OCI-LY3 (cell line): ENCODE results near the gene KCNK7.

Experiments
- H2AFZ ChIP-seq: fragments of 200-600, 300-600 bp; shearing (Covaris generic); 2 replicates; pipeline ENCODE4 v1.6.0; 2014; ENCODE audit warnings: antibody characterized with exemption, low read depth, low read length
- H3K27ac ChIP-seq: fragments of 200-600, 300-600 bp; sonication (generic); 2 replicates; pipeline ENCODE4 v1.5.1; 2014; ENCODE audit warnings: mild to moderate bottlenecking, low read length, moderate library complexity, mixed read lengths
- H3K27me3 ChIP-seq: fragments of 200-600, 300-600 bp; sonication (generic); 2 replicates; pipeline ENCODE4 v1.6.1; 2014; ENCODE audit warnings: low read depth, low read length, mixed read lengths
- H3K36me3 ChIP-seq: fragments of 200-600, 300-600 bp; sonication (generic); replicated peaks from 2 replicates; pipeline ENCODE3; 2014; ENCODE audit warnings: low read depth, low read length, mixed read lengths
- H3K4me1 ChIP-seq: fragments of 300-600, 200-600 bp; sonication (generic); 2 replicates; pipeline ENCODE4 v1.6.1; 2014; ENCODE audit warnings: low read length, mixed read lengths
- H3K4me2 ChIP-seq: fragments of 200-600, 300-600 bp; sonication (generic); 2 replicates; pipeline ENCODE4 v1.6.1; 2014; ENCODE audit warnings: low read length, mixed read lengths
- H3K4me3 ChIP-seq: fragments of 300-600, 200-600 bp; sonication (generic); 2 replicates; pipeline ENCODE4 v1.5.1; 2014; ENCODE audit warnings: antibody characterized with exemption, mild to moderate bottlenecking, low read length, moderate library complexity
- H3K79me2 ChIP-seq: fragments of 300-600, 200-600 bp; shearing (Covaris generic); 2 replicates; pipeline ENCODE4 v1.6.1; 2014; ENCODE audit warnings: mild to moderate bottlenecking, low read length, mixed read lengths
- H3K9ac ChIP-seq: fragments of 300-600, 200-600 bp; shearing (Covaris generic); 2 replicates; pipeline ENCODE4 v1.6.0; 2014; ENCODE audit warnings: mild to moderate bottlenecking, low read length, moderate library complexity
- H3K9me3 ChIP-seq: fragments of 200-600, 300-600 bp; shearing (Covaris generic); 2 replicates; pipeline ENCODE4 v1.6.1; 2014; ENCODE audit warnings: low read length, mixed read lengths; ENCODE audit not compliant: insufficient read depth
- H4K20me1 ChIP-seq: fragments of 200-600, 300-600 bp; sonication (generic); 2 replicates; pipeline ENCODE4 v1.6.1; 2016; ENCODE audit warnings: low read length, mixed read lengths; ENCODE audit not compliant: insufficient read depth
- CTCF ChIP-seq: fragments of 200-600, 300-600 bp; sonication (generic); IDR thresholded peaks from 2 replicates; pipeline ENCODE4 v1.5.1; 2014; ENCODE audit warnings: antibody characterized with exemption, low read length, low read depth
- EZH2phosphoT487 ChIP-seq: fragments of 200-600 bp; shearing (Covaris generic); IDR thresholded peaks from 2 replicates; pipeline ENCODE4 v1.6.1; 2018; ENCODE audit warnings: antibody characterized with exemption, mixed run types, low read depth

The KCNK7 gene

GRCh38 chr11:65596520-65596919 is 920 bp upstream of the KCNK7 start:
- no peak overlapping the region for H3K4me2 ChIP-seq
- no peak overlapping the region for H3K27ac ChIP-seq
- no peaks in the 10 kb centered on the region for H3K27me3 ChIP-seq
- no peak overlapping the region for H2AFZ ChIP-seq
- no peak overlapping the region for H3K9ac ChIP-seq
- TF ChIP-seq CTCF (no peak), EZH2phosphoT487 (no peak)
- no peaks in the 10 kb centered on the region for H3K9me3 ChIP-seq
- no peaks in the 10 kb centered on the region for H4K20me1 ChIP-seq
- no peaks in the 10 kb centered on the region for H3K4me1 ChIP-seq
- H3K4me3 ChIP-seq: no peak overlapping the region
- H3K79me2 ChIP-seq: no peaks in the 10 kb centered on the region
- H3K36me3 ChIP-seq: peaks cover 18% of the 10 kb centered on the region

GRCh38 chr11:65595131-65595530 is 469 bp downstream of the KCNK7 start:
- Histone ChIP-seq H3K4me1 (peaks cover 5% of the 10 kb centered on the region), H3K4me3 (no peak overlapping the region), H3K27ac (no peak overlapping the region), H3K36me3 (peaks cover 22% of the 10 kb centered on the region), H3K9me3 (no peaks in the 10 kb centered on the region), H3K9ac (no peak overlapping the region), H4K20me1 (no peaks in the 10 kb centered on the region), H2AFZ (no peak overlapping the region), H3K4me2 (no peak overlapping the region), H3K27me3 (no peaks in the 10 kb centered on the region), H3K79me2 (no peaks in the 10 kb centered on the region)
- no peak for TF ChIP-seq CTCF
- TF ChIP-seq EZH2phosphoT487: no peak

- TF ChIP-seq EZH2phosphoT487: no peak
- TF ChIP-seq CTCF: peak; percentile 84
- no peaks in the 10 kb centered on the region for H3K9me3 ChIP-seq
- peaks cover 17% of the 10 kb centered on the region for H3K36me3 ChIP-seq
- H3K4me2 ChIP-seq: no peak overlapping the region
- no peak overlapping the region for H3K27ac ChIP-seq
- no peaks in the 10 kb centered on the region for H3K27me3 ChIP-seq
- H2AFZ ChIP-seq: no peak overlapping the region
- H3K4me1 ChIP-seq: peaks cover 19% of the 10 kb centered on the region
- H3K4me3 ChIP-seq: no peak overlapping the region
- H3K79me2 ChIP-seq: no peaks in the 10 kb centered on the region
- H4K20me1 ChIP-seq: no peaks in the 10 kb centered on the region
- no peak overlapping the region for H3K9ac ChIP-seq
These were observed 1.8 kb downstream of the KCNK7 start for GRCh38 chr11:65593518-65594414.

- Histone ChIP-seq H3K4me2 (no peak overlapping the region), H3K36me3 (peaks cover 10% of the 10 kb centered on the region), H4K20me1 (no peaks in the 10 kb centered on the region), H3K4me1 (peaks cover 27% of the 10 kb centered on the region), H2AFZ (no peak overlapping the region), H3K79me2 (no peaks in the 10 kb centered on the region), H3K4me3 (no peak overlapping the region), H3K27me3 (no peaks in the 10 kb centered on the region), H3K27ac (no peak overlapping the region), H3K9ac (no peak overlapping the region), H3K9me3 (no peaks in the 10 kb centered on the region)
- TF ChIP-seq EZH2phosphoT487 (no peak), CTCF (no peak)
These were observed 2.6 kb downstream of the KCNK7 start for GRCh38 chr11:65592858-65593517.
